Calu3 (cell line): Measurements from ENCODE around the gene BCAN. TPM values are rescaled to one million over a fixed set of nuclear protein-coding genes. Genes with fewer than 3 reads are reported as not detected.

Experiments used
- BruUV-seq: library from RNA; stranded (reverse); fragments of 400-500 nt; replicated peaks from 2 replicates; lab custom pipeline; 2021; lab: Mats Ljungman, UMichigan
- CTCF ChIA-PET: fragments of 300-600 bp; sonication (Branson Sonifier 250); formaldehyde crosslinking; loops from one replicate; lab custom pipeline; 2022; ENCODE audit warnings: antibody characterized with exemption; lab: Charles Lee
- DNase-seq: peaks from one replicate; pipeline ENCODE4 v3.0.0; 2022
- H3K27ac Mint-ChIP-seq: one replicate; pipeline ENCODE4 v1.8.0; 2022; ENCODE audit warnings: mixed read lengths; ENCODE audit not compliant: unreplicated experiment
- H3K27me3 Mint-ChIP-seq: one replicate; pipeline ENCODE4 v1.8.0; 2022; ENCODE audit warnings: mixed read lengths; ENCODE audit not compliant: unreplicated experiment
- H3K36me3 Mint-ChIP-seq: one replicate; pipeline ENCODE4 v1.8.0; 2022; ENCODE audit warnings: mild to moderate bottlenecking, moderate library complexity, mixed read lengths; ENCODE audit not compliant: insufficient read depth, unreplicated experiment
- H3K4me1 Mint-ChIP-seq: one replicate; pipeline ENCODE4 v1.8.0; 2022; ENCODE audit warnings: mild to moderate bottlenecking, low read depth, mixed read lengths; ENCODE audit not compliant: unreplicated experiment
- H3K4me3 Mint-ChIP-seq: one replicate; pipeline ENCODE4 v1.8.0; 2022; ENCODE audit warnings: mild to moderate bottlenecking, low read depth, moderate library complexity, mixed read lengths; ENCODE audit not compliant: unreplicated experiment
- H3K9me3 Mint-ChIP-seq: one replicate; pipeline ENCODE4 v1.8.0; 2022; ENCODE audit warnings: low read depth, mixed read lengths; ENCODE audit not compliant: unreplicated experiment
- intact Hi-C: fragments of 100-400 bp; cut with micrococcal nuclease; formaldehyde crosslinking; loops from one replicate; pipeline ENCODE4 v1.10.0; 2022; ENCODE audit not compliant: unreplicated experiment
- total RNA-seq: library from RNA; stranded (reverse); gene quantifications from 2 replicates; pipeline ENCODE4 v1.2.3, GENCODE V29; 2022
- TF ChIP-seq, protein P1 (sequence below): fragments of 200-600 bp; IDR thresholded peaks from one replicate; pipeline ENCODE4 v1.8.0; 2022; ENCODE audit warnings: antibody characterized with exemption; ENCODE audit not compliant: unreplicated experiment

Gene BCAN
- total RNA-seq, 1 experiment from 2014 or later: not detected

DNA sequence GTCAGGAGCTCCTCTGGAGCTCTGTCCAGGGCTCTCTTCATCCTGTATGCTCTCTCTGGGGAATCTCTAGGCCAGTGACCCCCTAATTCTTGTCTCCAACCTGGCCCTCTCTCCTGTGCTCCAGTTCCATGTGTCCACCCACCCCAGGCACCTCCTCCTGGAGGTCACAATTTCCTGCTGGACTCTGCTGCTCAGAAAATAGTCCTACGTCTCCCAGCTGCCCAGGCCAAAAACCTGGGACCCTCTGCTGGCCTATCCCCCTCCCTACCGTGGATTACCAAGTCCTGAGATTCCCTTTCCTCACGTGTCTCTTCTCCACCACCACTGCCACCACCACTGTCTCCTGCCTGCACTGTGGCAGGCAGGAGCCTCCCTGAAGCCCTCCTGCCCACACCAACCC, 23.6 kb downstream of the BCAN start:
- TF ChIP-seq, protein P1, sequence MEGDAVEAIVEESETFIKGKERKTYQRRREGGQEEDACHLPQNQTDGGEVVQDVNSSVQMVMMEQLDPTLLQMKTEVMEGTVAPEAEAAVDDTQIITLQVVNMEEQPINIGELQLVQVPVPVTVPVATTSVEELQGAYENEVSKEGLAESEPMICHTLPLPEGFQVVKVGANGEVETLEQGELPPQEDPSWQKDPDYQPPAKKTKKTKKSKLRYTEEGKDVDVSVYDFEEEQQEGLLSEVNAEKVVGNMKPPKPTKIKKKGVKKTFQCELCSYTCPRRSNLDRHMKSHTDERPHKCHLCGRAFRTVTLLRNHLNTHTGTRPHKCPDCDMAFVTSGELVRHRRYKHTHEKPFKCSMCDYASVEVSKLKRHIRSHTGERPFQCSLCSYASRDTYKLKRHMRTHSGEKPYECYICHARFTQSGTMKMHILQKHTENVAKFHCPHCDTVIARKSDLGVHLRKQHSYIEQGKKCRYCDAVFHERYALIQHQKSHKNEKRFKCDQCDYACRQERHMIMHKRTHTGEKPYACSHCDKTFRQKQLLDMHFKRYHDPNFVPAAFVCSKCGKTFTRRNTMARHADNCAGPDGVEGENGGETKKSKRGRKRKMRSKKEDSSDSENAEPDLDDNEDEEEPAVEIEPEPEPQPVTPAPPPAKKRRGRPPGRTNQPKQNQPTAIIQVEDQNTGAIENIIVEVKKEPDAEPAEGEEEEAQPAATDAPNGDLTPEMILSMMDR: no peak
- no peak for DNase-seq
- Mint-ChIP-seq H3K27ac (peak overlapping the region; percentile 6), H3K4me1 (peaks cover 60% of the 10 kb centered on the region), H3K4me3 (no peak overlapping the region), H3K27me3 (peaks cover 4% of the 10 kb centered on the region), H3K9me3 (no peaks in the 10 kb centered on the region), H3K36me3 (peaks cover 17% of the 10 kb centered on the region)
- intact Hi-C loops: no loop called here
- BruUV-seq: no TSS peak
- CTCF ChIA-PET: interaction anchor here (0.6 to 2.5 kb wide), 4 partner anchors 11 to 63 kb away, joined by 3 to 12 read pairs (median 4); partner anchors contain the start of genes METTL25B and NES

DNA sequence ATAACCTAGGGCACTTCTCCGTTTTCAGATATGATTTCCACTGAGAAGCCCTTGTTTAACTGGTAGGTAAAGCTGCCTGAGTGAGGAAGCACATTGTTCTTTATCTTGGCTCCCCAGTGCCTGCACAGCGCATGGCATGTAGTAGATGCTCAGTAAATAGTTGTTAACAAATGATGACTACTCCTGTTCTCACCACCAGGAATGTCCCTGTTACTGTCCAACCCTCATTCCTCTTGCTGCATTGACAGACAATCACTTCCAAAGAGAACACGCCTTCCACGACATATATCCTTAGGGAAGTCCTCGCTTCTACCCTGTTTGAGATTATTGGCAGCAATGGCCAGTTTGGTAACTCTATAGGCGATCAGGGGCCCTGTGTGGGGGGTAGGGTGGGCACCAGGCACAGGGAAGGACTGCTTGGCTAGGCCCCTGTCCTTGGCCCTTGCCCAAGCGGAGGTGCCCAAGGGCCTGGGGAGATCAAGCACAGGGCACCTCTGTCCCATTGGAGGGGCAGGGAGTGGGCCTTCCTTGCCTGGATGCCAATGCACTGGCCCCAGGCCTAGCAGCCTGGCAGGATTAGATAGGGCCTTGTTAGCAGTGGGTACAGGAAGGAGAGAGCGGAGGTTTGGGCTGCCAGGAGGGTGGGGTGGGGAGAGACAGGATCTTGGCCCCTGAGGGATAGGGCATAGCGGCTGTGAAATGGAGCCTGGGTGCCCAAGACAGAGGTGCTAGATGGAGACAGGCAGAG, 25.1 kb downstream of the BCAN start:
- Mint-ChIP-seq H3K4me3 (no peak overlapping the region), H3K27ac (no peak overlapping the region), H3K36me3 (peaks cover 7% of the 10 kb centered on the region), H3K4me1 (peaks cover 46% of the 10 kb centered on the region), H3K9me3 (peaks cover 7% of the 10 kb centered on the region), H3K27me3 (peaks cover 19% of the 10 kb centered on the region)
- no TSS peak for BruUV-seq
- intact Hi-C loops: no loop called here
- CTCF ChIA-PET: interaction anchor here (0.8 to 2.5 kb wide), 3 partner anchors 9 to 43 kb away, joined by 3 to 12 read pairs (median 7); partner anchors contain the start of gene NES
- DNase-seq: no peak
- TF ChIP-seq, protein P1: no peak

DNA sequence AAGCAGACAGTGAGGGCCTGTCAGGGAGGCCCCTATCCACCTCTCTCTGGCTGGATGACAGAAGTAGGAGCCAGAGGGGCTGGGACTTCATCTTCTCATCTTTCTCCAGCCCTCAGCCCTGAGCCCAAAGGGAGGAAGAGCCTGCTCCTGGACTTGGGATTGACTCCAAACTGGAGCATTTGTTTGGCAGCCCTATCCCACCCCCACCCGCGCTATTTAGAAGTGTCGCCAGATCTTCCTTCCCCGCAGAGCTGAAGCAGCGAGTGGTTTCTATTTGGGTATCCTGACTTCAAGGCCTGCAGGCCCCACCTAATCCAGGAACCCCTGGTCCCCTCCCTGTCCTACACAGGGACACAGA, 25.7 kb downstream of the BCAN start:
- H3K27ac Mint-ChIP-seq: no peak overlapping the region
- H3K9me3 Mint-ChIP-seq: peaks cover 10% of the 10 kb centered on the region
- intact Hi-C loops: no loop called here

DNA sequence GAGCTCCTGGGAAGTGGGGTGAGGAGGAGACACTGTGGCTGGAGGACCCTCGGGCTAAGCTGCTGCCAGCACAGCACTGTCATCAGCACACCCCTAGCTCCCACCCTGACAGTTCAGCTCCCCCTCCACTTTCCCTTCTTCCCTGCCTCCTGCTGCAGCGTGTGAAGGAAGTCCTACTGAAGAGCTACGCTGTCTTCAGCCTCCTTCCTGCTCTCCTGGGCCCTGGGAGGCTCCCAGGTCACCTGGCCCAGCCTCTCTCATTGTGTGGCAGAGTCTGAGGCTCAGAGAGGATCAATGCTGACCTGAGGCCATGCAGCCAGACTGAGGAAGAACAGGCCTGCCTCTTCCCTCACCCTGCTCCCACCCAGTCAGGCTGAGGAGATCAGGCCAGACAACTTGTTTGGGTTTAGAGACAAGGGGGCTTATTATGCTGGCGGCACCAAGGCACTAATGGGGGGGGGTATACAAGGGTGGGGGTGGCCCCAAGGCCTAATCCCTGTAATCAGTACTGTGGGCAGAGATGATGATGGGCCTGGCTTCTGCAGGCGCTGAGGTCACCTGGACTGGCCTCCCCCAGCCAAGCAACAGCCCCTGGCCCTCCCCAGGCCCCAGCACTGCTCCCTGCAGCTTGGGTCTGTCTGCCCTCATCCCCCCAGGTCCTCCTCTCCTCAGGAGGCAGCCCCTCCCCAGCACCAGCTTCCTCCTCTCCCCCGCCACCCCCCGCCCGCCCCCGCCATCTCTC, 26.2 kb downstream of the BCAN start:
- intact Hi-C loops: no loop called here
- Mint-ChIP-seq H3K36me3 (peaks cover 7% of the 10 kb centered on the region), H3K27ac (no peak overlapping the region), H3K27me3 (peaks cover 30% of the 10 kb centered on the region), H3K4me3 (no peak overlapping the region), H3K9me3 (peaks cover 10% of the 10 kb centered on the region), H3K4me1 (peaks cover 35% of the 10 kb centered on the region)
- BruUV-seq: no TSS peak
- TF ChIP-seq, protein P1: no peak
- DNase-seq: no peak
- CTCF ChIA-PET: interaction anchor here (0.6 to 1.0 kb wide), 4 partner anchors 9 to 206 kb away, joined by 3 to 7 read pairs (median 6); partner anchors contain the start of gene NES

More for the DNA sequence above, 25.7 kb downstream of the BCAN start:
- CTCF ChIA-PET: interaction anchor here (0.6 to 1.0 kb wide), 4 partner anchors 10 to 207 kb away, joined by 3 to 7 read pairs (median 6); partner anchors contain the start of gene NES
- peaks cover 5% of the 10 kb centered on the region for H3K36me3 Mint-ChIP-seq
- no TSS peak for BruUV-seq
- H3K27me3 Mint-ChIP-seq: peaks cover 24% of the 10 kb centered on the region
- H3K4me3 Mint-ChIP-seq: no peak overlapping the region
- TF ChIP-seq, protein P1: no peak
- peaks cover 41% of the 10 kb centered on the region for H3K4me1 Mint-ChIP-seq
- DNase-seq: no peak
